H4 (cell line): ENCODE data around the gene PGD. TPM values are rescaled to one million over a fixed set of nuclear protein-coding genes. Genes with fewer than 3 reads are reported as not detected.

Source experiments
- DNase-seq: peaks from one replicate; pipeline ENCODE4 v3.0.0-alpha.2; 2015; ENCODE audit warnings: low spot score
- total RNA-seq: library from RNA; depleted of rRNA; stranded (reverse); fragments of >200 nt; shearing (Covaris generic); gene quantifications from 2 replicates; pipeline ENCODE4 v1.2.3, GENCODE V29; 2014; rRNA removed

The PGD gene
- total RNA-seq = 119 and 198 TPM in 2 replicates

GRCh38 chr1:10398734-10399443 lies at the start of gene PGD:
TSS of gene PGD (plus strand) at chr1:10399064. CDS start at chr1:10399118, 54 bp downstream.
- peak; percentile 96 for DNase-seq

- DNase-seq = no peak
These were observed 45.6 kb upstream of the PGD start for GRCh38 chr1:10353282-10353681.

GRCh38 chr1:10353693-10354092 lies 45.2 kb upstream of the PGD start:
- DNase-seq = no peak

- DNase-seq = no peak
These were observed 38.8 kb upstream of the PGD start for GRCh38 chr1:10360045-10360444.

GRCh38 chr1:10361515-10361914 lies 37.3 kb upstream of the PGD start:
- no peak for DNase-seq

- DNase-seq = no peak
These were observed 30.7 kb upstream of the PGD start for GRCh38 chr1:10368194-10368593.

GRCh38 chr1:10374442-10374860 lies 24.4 kb upstream of the PGD start:
- no peak for DNase-seq

- peak; percentile 71 for DNase-seq
These were observed 21.4 kb upstream of the PGD start for GRCh38 chr1:10377365-10378029.

- DNase-seq = no peak
These were observed 20.6 kb upstream of the PGD start for GRCh38 chr1:10378081-10378841.

GRCh38 chr1:10379101-10379620 lies 19.7 kb upstream of the PGD start:
- DNase-seq = no peak

- DNase-seq = no peak
These were observed 19.2 kb upstream of the PGD start for GRCh38 chr1:10379676-10380075.

GRCh38 chr1:10380594-10381275 lies 18.1 kb upstream of the PGD start:
- peak; percentile 85 for DNase-seq

- DNase-seq = no peak
These were observed 15.2 kb upstream of the PGD start for GRCh38 chr1:10383630-10384029.

GRCh38 chr1:10384219-10384618 lies 14.6 kb upstream of the PGD start:
- DNase-seq = no peak

GRCh38 chr1:10386761-10387676 lies 11.8 kb upstream of the PGD start:
- DNase-seq = no peak

- DNase-seq = peak; percentile 68
These were observed 11.0 kb upstream of the PGD start for GRCh38 chr1:10387677-10388386.

- no peak for DNase-seq
These were observed 10.5 kb upstream of the PGD start for GRCh38 chr1:10388387-10388715.

- no peak for DNase-seq
These were observed 9.4 kb upstream of the PGD start for GRCh38 chr1:10389271-10389973.

- no peak for DNase-seq
These were observed 2.0 kb upstream of the PGD start for GRCh38 chr1:10396870-10397269.
